HK-2 (cell line): ENCODE data around the gene CYBB.

ENCODE experiments used
- DNase-seq: peaks from one replicate; pipeline ENCODE4 v3.0.0-alpha.2; 2018; ENCODE audit not compliant: unreplicated experiment

CYBB gene

GRCh38 chrX:37844622-37845021 lies 64.8 kb downstream of the CYBB start:
- no peak for DNase-seq

- no peak for DNase-seq
These were observed 66.3 kb downstream of the CYBB start for GRCh38 chrX:37846141-37846540.

GRCh38 chrX:37846558-37846933 lies 66.7 kb downstream of the CYBB start:
- DNase-seq = no peak

DNA sequence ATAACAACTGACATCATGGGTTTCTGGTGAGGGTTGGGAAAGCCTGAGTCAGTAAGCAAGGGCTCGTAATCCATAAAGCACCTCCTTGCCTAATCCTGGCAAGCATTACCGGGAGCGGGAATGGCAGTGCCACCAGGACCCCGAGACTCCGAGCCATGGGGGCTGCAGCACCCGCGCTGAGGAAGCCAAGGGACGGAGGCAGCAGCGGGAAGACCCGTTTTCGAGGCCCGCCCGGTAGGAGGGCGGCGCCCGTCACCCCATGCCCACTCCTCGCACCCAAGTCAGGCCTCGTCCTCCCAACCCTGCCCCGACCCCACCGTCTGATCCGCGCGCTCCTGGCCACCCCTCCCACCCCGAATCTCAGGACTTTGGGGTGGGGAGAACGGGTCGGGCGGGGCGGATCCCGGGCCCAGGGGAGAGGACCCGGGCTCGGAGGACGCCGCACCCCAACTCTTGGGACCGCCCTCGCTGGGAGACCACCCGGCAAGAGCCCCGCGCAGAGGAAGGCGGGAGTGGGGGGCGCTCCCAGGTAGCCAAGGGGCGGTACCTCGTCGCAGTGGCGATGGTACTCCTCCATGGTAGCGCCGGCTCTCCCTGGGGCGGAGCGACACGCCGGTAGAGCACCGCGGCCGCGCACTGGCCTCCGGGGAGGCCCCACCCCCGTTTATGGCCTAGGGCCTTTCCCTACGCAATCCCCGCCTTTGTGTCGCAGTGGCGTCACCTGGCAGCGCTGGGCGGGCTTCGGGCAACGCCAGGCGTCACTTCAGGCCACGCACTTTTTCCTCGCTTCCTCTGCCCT lies 67.3 kb downstream of the CYBB start, which contains the start of gene DYNLT3:
TSS of gene DYNLT3 (minus strand) at position 638 of the 799 bp plus-strand sequence. CDS start at position 577, 61 bp downstream.
- DNase-seq = peak; percentile 81

GRCh38 chrX:37847733-37848197 lies 67.9 kb downstream of the CYBB start:
- DNase-seq = no peak

- DNase-seq = no peak
These were observed 74.3 kb downstream of the CYBB start for GRCh38 chrX:37854148-37854547.

DNA sequence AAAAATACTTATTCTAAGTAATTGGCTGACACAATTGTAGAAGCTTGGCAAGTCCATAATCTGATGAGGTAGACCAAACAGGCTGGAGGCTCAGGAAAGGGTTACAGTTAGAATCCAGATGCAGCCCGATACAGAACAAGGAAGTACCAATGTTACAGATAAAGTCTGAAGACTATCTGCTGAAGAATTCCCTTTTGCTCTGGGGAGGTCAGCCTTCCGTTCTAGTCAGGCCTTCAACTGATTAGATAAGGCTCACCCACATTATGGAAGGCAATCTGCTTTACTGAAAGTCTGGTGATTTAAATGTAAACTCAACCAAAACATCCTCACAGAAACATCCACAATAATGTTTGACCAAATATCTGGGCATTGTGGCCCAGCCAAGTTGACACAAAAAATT lies 74.9 kb downstream of the CYBB start:
- DNase-seq = no peak

DNA sequence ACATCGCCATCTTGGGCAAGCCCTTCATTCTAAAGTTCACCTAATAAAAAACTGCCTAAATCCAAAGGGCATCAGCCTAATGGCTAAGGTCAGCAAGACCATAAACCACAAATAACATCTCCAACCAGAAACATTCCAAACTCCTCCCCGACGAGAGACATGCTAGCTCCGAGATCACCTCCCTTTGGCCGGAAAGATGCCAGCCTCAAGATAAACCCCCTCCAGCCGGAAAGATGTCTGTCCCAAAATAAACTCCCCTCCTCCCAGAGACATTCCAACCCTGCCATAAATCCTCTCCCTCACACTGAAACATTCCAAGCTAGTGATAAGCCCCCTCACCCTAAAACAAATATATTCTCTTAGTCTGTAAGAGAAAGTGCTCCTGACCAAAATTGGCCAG lies 80.9 kb downstream of the CYBB start:
- no peak for DNase-seq

DNA sequence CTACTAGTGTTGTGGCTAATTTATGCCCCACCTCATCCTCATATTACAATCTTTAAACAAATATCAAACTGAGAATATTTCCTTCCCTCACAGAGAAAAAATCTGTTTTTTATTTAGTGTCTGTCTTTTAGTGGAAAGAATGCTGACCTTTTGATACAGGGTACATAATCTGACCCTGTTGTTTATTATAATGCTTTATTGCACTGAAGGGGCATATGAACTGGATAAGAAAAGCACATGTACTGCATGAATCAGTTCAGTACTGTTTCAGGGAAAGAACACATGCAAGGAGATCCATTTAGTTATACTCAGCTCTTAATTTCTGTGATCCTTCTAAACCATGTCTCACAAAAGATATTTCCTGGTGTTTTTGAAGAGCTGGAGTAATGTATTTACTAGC lies 83.0 kb downstream of the CYBB start:
- DNase-seq = no peak
